HCT116 (cell line): ENCODE data around the gene TNRC18. TPM values are rescaled to one million over a fixed set of nuclear protein-coding genes. Genes with fewer than 3 reads are reported as not detected.
A peak's percentile ranks its signal among the peaks of the same experiment; 100 is the strongest.

ENCODE experiments used
- ATAC-seq: fragments of 200-7000 bp; cut with Tn5 transposase; 2 replicates; pipeline ENCODE4 v1.9.1; 2020; ENCODE audit warnings: mild to moderate bottlenecking, moderate library complexity
- BruUV-seq: library from RNA; stranded (reverse); fragments of 400-500 nt; replicated peaks from 2 replicates; lab custom pipeline; 2021; lab: Mats Ljungman, UMichigan
- CTCF ChIA-PET: fragments of 300-600 bp; sonication (Branson Sonifier 250); formaldehyde crosslinking; loops from one replicate; lab custom pipeline; 2021; ENCODE audit warnings: antibody characterized with exemption; lab: Charles Lee
- POLR2A ChIA-PET: fragments of 300-600, 350-600 bp; sonication (Branson Sonifier 250); formaldehyde crosslinking; loops from one replicate; lab custom pipeline; 2021; ENCODE audit warnings: antibody characterized with exemption; lab: Charles Lee
- RAD21 ChIA-PET, 2 experiments: fragments of 300-600 bp; sonication (Branson Sonifier 250); formaldehyde crosslinking; loops; one replicate each; lab custom pipeline; 2023; ENCODE audit warnings: low total read pairs in 2 of 2; ENCODE audit not compliant: uncharacterized antibody in 2 of 2, unreplicated experiment in 2 of 2, low non-redundant PET in 1 of 2; lab: Charles Lee
- DNase-seq: peaks from one replicate; pipeline ENCODE4 v3.0.0-alpha.2; 2010; ENCODE audit warnings: low read depth, low spot score
- H2AFZ ChIP-seq: fragments of 200-600 bp; shearing (Covaris generic), sonication (generic); 2 replicates; pipeline ENCODE4 v1.6.1; 2017; ENCODE audit warnings: low read depth, mixed run types, mixed read lengths, antibody characterized with exemption, low read length; ENCODE audit not compliant: poor library complexity, severe bottlenecking
- H3K27ac ChIP-seq: 2 replicates; pipeline ENCODE4 v1.5.1; 2012; ENCODE audit warnings: low read depth, low read length
- H3K27me3 ChIP-seq: fragments of 200-600 bp; sonication (generic); 2 replicates; pipeline ENCODE4 v1.6.1; 2016; ENCODE audit warnings: mixed run types, low read length, mixed read lengths; ENCODE audit not compliant: insufficient read depth
- H3K36me3 ChIP-seq, 2 experiments: fragments of 200-500 bp in 1 of 2; fragments of 200-600 bp in 1 of 2; sonication (Bioruptor generic) in 1 of 2; sonication (generic) in 1 of 2; 2 replicates each; pipeline versions ENCODE4 v1.5.1 to v1.6.1; 2014 to 2016; ENCODE audit warnings: low read length in 2 of 2, inconsistent platforms in 1 of 2, mixed read lengths in 1 of 2, mixed run types in 1 of 2; ENCODE audit not compliant: insufficient read depth in 2 of 2, control insufficient read depth in 1 of 2
- H3K4me1 ChIP-seq, 2 experiments: fragments of 200-600 bp in 1 of 2; sonication (generic) in 1 of 2; 2 replicates each; pipeline versions ENCODE4 v1.5.1 to v1.6.1; 2012 to 2017; ENCODE audit warnings: low read length in 2 of 2, inconsistent platforms in 1 of 2, mild to moderate bottlenecking in 1 of 2, mixed read lengths in 1 of 2, mixed run types in 1 of 2, moderate library complexity in 1 of 2; ENCODE audit not compliant: insufficient read depth in 2 of 2, control insufficient read depth in 1 of 2
- H3K4me2 ChIP-seq: fragments of 200-600 bp; sonication (generic); 2 replicates; pipeline ENCODE4 v1.6.1; 2017; ENCODE audit warnings: mixed run types, low read length, mixed read lengths
- H3K4me3 ChIP-seq, 2 experiments: fragments of 200-600 bp in 1 of 2; sonication (generic) in 1 of 2; replicated peaks in 1 of 2; 2 replicates each; pipeline ENCODE4 v1.5.1; 2011 to 2016; ENCODE audit warnings: low read length in 2 of 2, control low read depth in 1 of 2, low read depth in 1 of 2, mild to moderate bottlenecking in 1 of 2, mixed read lengths in 1 of 2, mixed run types in 1 of 2
- H3K79me2 ChIP-seq: fragments of 200-600 bp; sonication (generic); 2 replicates; pipeline ENCODE4 v1.6.1; 2017; ENCODE audit warnings: mild to moderate bottlenecking, mixed run types, low read length, moderate library complexity, mixed read lengths; ENCODE audit not compliant: insufficient read depth
- H3K9ac ChIP-seq: fragments of 200-600 bp; sonication (generic); 2 replicates; pipeline ENCODE4 v1.6.1; 2016; ENCODE audit warnings: low read length, mixed read lengths
- H3K9me2 ChIP-seq: fragments of 200-600 bp; sonication (generic), shearing (Covaris generic); 2 replicates; pipeline ENCODE4 v1.6.1; 2017; ENCODE audit warnings: mixed run types, mild to moderate bottlenecking, moderate library complexity; ENCODE audit not compliant: insufficient read depth
- H3K9me3 ChIP-seq, 2 experiments: fragments of 200-500 bp in 1 of 2; fragments of 200-600 bp in 1 of 2; sonication (Bioruptor generic) in 1 of 2; sonication (generic) in 1 of 2; 2 replicates each; pipeline ENCODE4 v1.6.1; 2014 to 2017; ENCODE audit warnings: low read length in 2 of 2, mixed read lengths in 2 of 2, inconsistent platforms in 1 of 2, low read depth in 1 of 2, mild to moderate bottlenecking in 1 of 2, mixed run types in 1 of 2, moderate library complexity in 1 of 2; ENCODE audit not compliant: control insufficient read depth in 1 of 2, insufficient read depth in 1 of 2
- H4K20me1 ChIP-seq: fragments of 200-600 bp; sonication (generic), shearing (Covaris generic); 2 replicates; pipeline ENCODE4 v1.6.1; 2017; ENCODE audit warnings: mixed run types, mild to moderate bottlenecking, moderate library complexity; ENCODE audit not compliant: insufficient read depth
- EGR1 ChIP-seq: IDR thresholded peaks from 2 replicates; pipeline ENCODE4 v1.6.1; 2012; ENCODE audit warnings: low read depth
- ELF1 ChIP-seq: IDR thresholded peaks from 2 replicates; pipeline ENCODE4 v1.6.1; 2012; ENCODE audit warnings: low read depth, borderline replicate concordance
- RAD21 ChIP-seq: IDR thresholded peaks from 2 replicates; pipeline ENCODE4 v1.6.1; 2012; ENCODE audit warnings: low read depth, mild to moderate bottlenecking
- SIN3A ChIP-seq: IDR thresholded peaks from 2 replicates; pipeline ENCODE4 v1.6.1; 2012; ENCODE audit warnings: low read depth
- SRF ChIP-seq: IDR thresholded peaks from 2 replicates; pipeline ENCODE4 v1.6.1; 2012; ENCODE audit warnings: low read depth
- intact Hi-C: fragments of 100-400 bp; cut with micrococcal nuclease; formaldehyde crosslinking; loops from 2 replicates; pipeline ENCODE4 v1.10.0; 2022
- total RNA-seq: library from RNA; stranded (reverse); gene quantifications from one replicate; pipeline ENCODE4 v1.2.1, GENCODE V29; 2021; ENCODE audit not compliant: unreplicated experiment
- TF ChIP-seq, protein P1 (sequence below), 3 experiments: fragments of 200-600 bp in 1 of 3; sonication (generic) in 1 of 3; IDR thresholded peaks in 2 of 3; conservative IDR thresholded peaks in 1 of 3; 2 replicates each; pipeline ENCODE4 v1.5.1; 2012 to 2017; ENCODE audit warnings: low read depth in 2 of 3, low read length in 2 of 3, antibody characterized with exemption in 1 of 3, borderline replicate concordance in 1 of 3, control low read depth in 1 of 3, mild to moderate bottlenecking in 1 of 3, mixed read lengths in 1 of 3, mixed run types in 1 of 3, moderate library complexity in 1 of 3; ENCODE audit not compliant: insufficient read depth in 1 of 3
- TF ChIP-seq, protein P2 (sequence below): IDR thresholded peaks from 2 replicates; pipeline ENCODE4 v1.6.1; 2012

The TNRC18 gene
- total RNA-seq, 1 experiment from 2014 or later = 101 TPM

DNA sequence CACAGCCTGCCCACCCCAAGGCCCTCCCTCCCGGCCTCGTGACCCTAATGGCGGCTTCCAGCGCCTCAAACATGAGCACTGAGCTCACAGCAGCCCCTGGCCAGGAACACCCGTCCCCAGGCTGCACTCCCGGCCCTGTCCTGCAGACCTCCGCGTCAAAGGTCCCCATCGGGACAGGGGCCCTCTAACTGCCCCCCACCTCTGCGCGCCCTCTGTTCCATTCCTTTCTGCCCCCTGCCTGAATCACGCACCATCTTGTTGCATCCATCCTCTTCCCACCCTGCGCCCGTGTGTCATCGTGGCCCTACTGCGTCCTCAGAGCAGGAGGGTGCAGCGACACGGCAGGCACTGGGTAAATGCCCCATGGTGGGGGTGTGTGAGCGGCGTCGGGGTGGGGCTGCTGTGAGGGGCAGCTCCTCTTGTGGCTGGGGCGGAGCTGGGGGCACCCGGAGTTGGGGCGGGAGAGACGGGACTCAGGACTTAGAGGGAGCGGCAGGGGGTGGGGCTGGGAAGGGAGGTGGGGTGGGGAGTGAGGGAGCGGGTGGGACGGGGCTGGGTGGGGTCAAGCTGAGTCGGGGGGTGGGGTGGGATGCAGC, 127.5 kb downstream of the TNRC18 start:
- Histone ChIP-seq H3K27ac (no peak overlapping the region), H3K9me2 (no peaks in the 10 kb centered on the region), H3K27me3 (no peaks in the 10 kb centered on the region), H3K4me1 (no peaks in the 10 kb centered on the region), H3K79me2 (no peaks in the 10 kb centered on the region), H2AFZ (no peak overlapping the region), H3K4me3 (no peak overlapping the region), H3K9ac (no peak overlapping the region), H3K9me3 (peaks cover 0 to 5% of the 10 kb centered on the region in 2 experiments; a peak in 1 of 4 replicates), H4K20me1 (no peaks in the 10 kb centered on the region), H3K4me2 (no peak overlapping the region), H3K36me3 (no peaks in the 10 kb centered on the region; a peak in 2 of 4 replicates)
- no TSS peak for BruUV-seq
- ChIA-PET POLR2A (no interaction called here), CTCF (interaction anchor here (1.1 kb wide), 1 partner anchor 56 kb away, joined by 4 read pairs; no protein-coding TSS in a partner anchor), RAD21 (no interaction called here)
- intact Hi-C loops = no loop called here
- ATAC-seq (peak; percentile 17; the same call in 1 of the 2 replicates), DNase-seq (no peak)
- TF ChIP-seq RAD21 = no peak
- no peak for TF ChIP-seq SIN3A
- TF ChIP-seq SRF = no peak
- TF ChIP-seq ELF1 = no peak
- TF ChIP-seq, protein P1, sequence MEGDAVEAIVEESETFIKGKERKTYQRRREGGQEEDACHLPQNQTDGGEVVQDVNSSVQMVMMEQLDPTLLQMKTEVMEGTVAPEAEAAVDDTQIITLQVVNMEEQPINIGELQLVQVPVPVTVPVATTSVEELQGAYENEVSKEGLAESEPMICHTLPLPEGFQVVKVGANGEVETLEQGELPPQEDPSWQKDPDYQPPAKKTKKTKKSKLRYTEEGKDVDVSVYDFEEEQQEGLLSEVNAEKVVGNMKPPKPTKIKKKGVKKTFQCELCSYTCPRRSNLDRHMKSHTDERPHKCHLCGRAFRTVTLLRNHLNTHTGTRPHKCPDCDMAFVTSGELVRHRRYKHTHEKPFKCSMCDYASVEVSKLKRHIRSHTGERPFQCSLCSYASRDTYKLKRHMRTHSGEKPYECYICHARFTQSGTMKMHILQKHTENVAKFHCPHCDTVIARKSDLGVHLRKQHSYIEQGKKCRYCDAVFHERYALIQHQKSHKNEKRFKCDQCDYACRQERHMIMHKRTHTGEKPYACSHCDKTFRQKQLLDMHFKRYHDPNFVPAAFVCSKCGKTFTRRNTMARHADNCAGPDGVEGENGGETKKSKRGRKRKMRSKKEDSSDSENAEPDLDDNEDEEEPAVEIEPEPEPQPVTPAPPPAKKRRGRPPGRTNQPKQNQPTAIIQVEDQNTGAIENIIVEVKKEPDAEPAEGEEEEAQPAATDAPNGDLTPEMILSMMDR (IDR thresholded peaks at IDR 0.05 in 2 of 3, conservative IDR thresholded peaks at IDR 0.05 in 1 of 3; ENCODE audit: borderline replicate concordance in 1 of 3, insufficient read depth in 1 of 3, low read depth in 2 of 3, low read length in 2 of 3) = no peak
- TF ChIP-seq EGR1 = no peak
- TF ChIP-seq, protein P2, sequence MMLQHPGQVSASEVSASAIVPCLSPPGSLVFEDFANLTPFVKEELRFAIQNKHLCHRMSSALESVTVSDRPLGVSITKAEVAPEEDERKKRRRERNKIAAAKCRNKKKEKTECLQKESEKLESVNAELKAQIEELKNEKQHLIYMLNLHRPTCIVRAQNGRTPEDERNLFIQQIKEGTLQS = no peak
